ENCODE results near the gene ZNF280A.
"Not testable (repeated sequence)": the region's sequence is repeated elsewhere in the genome, so short reads cannot be mapped to it uniquely, and the experiment has no call there.

ZNF280A gene

DNA sequence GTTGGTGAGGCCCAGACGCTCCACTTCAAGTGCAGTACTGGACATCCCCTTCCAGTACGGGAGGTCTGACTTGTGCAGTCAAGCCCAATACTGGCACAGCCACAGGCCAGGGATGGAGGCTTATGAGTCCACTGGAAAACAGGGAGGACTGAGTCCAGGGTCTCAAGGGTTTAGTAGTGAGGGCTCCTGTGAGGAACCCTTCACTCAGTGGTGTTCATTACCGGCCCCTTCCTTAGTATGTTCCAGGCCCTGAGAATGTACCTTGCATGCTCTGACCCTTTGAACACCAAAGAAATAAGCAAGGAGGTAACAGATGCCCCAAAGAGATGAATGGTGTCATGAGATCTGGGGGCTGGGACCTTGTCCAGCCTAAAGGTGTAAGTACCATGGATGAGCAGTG, 27.2 kb upstream of the ZNF280A start:
- in situ Hi-C loops (cut with HindIII; ENCODE audit: low sequenced_read_pairs): no loop called here

DNA sequence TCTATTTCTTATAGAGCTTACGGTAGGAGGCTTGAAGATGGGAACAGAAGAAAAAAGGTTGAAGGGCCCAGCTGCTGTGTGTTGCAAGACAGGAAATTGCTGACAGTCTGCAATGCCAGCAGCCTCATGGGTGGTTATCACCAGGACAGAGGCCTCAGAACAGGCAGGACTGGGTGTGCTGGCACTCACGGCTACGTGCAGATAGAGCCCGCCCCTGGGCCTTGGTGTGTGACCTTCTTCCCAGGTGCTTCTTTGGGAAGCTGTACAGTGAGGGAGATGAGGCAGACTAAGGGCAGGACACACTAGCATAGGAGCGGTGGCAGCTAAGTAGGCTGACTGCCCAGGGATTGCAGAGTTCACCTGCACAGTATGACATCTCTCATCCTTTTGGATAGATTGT, 26.4 kb upstream of the ZNF280A start:
- in situ Hi-C loops (cut with HindIII; ENCODE audit: low sequenced_read_pairs): no loop called here

DNA sequence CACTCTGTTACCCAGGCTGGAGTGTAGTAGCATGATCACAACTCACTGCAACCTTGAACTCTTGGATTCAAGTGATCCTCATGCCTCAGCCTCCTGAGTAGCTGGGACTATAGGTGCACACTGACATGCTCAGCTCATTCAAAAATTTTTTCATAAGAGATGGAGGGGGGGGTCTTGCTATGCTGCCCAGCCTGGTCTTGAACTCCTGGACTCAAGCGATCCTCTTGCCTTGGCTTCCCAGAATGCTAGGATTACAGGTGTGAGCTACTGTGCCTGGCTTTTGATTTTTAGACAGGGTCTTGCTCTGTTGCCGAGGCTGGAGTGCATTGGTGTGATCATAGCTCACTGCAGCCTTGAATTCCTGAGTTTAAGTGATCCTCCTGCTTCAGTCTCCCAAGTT, 25.0 kb upstream of the ZNF280A start:
- in situ Hi-C loops (cut with HindIII; ENCODE audit: low sequenced_read_pairs): no loop called here

DNA sequence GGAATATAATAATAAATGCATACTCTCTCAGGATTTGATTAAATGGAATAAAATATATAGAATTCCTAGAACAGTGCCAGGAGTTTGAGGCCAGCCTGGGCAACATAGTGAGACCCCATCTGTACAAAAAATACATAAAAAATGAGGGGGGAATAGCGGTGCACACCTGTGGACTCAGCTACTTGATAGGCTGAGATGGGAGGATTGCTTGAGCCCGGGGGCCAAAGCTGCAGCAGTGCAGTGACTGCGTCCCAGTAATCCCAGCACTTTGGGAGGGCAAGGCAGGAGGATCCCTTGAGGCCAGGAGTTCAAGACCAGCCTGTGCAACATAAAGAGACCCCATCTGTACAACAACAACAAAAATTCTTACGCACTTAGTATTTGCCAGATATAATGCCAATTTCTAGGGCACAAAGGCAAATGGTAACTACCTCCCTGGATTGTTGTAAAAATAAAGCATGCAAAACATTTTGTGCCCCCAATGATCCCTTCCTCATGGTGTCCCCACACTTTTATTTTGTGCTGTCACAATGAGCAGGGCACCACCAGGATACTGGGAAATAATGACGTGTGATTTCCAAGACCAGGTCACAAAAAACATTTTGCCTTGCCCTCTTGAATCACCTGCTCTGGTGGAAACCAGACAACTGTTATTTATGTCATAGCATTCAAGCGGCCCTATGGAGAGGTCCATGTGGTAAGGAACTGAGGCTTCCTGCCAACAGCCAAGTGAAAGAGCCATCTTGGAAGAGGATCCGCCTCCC, 18.3 kb upstream of the ZNF280A start:
- in situ Hi-C loops (cut with HindIII; ENCODE audit: low sequenced_read_pairs): no loop called here

DNA sequence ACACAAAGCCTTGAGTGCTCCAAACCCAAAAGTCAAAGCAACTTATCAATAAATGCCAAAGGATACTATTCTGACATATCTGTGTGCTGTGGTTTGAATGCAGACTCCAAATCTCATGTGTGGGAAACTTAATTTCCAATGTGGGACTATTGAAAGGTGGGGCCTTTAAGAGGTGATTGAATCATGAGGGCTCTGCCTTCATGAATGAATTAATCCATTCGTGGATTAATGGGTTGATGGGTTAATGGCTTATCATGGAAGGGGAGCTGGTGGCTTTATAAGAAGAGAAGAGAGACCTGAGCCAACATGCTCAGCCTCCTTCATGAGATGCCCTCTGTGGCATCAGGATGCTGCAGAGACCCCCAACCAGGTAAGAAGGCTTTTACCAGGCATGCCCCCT, 16.8 kb upstream of the ZNF280A start:
- in situ Hi-C loops (cut with HindIII; ENCODE audit: low sequenced_read_pairs): no loop called here

DNA sequence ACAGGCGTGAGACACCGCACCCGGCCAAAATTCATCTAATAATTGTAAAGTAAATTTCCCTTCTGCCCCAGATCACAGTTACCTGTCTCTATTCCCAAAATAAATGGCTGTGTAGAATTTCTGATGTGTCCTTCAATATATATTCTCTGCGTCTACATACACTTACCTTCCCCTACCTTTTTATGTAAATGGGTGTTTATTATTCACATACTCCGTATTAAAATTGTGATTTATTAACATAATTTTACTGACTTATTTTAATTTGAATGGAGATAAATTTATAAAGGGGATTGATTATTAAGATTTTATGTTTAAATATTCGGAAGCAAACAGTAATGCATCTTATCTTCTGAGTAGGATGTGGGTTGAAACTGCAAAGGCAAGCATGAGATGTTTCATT, 16.4 kb upstream of the ZNF280A start:
- in situ Hi-C loops (cut with HindIII; ENCODE audit: low sequenced_read_pairs): no loop called here

DNA sequence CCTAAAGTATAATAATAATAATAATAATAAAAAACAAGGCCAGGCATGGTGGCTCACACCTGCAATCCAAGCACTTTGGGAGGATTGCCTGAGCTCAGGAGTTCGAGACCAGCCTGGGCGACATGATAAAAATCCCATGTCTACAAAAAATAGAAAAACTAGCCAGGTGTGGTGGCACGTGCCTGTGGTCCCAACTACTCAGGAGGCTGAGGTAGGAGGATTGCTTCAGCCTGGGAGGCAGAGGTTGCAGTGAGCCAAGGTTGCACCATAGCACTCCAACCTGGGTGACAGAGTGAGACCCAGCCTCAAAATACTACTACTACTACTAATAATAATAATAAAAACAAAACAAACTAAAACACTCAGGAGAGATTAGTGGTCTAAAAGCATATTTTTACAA, 15.6 kb upstream of the ZNF280A start:
- in situ Hi-C loops (cut with HindIII; ENCODE audit: low sequenced_read_pairs): no loop called here

DNA sequence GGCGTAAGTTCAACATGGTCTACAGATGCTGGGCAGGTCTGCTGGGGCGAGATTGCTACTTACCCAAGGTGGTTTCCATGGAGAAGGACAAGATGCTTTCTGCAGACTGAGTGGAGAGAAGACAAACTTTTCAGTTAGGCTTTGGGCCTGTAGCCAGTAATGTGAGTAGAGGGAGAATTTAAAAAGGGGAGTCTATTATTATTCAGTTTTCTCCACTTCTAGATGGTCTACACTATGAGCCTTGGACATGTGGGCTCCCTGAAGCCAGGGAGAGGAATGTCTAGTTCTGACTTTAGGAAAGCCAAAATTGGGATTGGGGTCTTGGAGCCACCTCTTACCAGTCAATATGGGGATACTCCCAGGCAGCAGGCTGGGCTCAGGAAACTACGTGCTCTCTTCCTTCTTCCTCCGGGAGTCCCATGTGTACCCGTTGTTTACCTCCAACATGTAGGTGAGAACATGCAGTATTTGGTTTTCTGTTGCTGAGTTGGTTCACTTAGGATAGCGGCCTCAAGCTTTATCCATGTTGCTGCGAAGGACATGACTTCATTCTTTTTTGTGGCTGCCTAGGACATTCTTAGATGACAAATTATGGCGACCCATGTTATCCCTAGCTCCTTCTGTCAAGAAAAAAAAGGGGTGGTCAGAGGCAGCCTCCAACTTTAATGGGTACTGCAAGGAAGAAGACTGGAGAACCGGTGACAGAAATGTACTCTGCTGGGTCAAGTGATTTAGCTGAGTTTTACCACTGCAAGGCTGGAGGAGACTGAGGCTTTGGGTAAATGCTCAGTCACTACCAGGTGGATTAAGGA, 14.7 kb upstream of the ZNF280A start:
- in situ Hi-C loops (cut with HindIII; ENCODE audit: low sequenced_read_pairs): no loop called here

DNA sequence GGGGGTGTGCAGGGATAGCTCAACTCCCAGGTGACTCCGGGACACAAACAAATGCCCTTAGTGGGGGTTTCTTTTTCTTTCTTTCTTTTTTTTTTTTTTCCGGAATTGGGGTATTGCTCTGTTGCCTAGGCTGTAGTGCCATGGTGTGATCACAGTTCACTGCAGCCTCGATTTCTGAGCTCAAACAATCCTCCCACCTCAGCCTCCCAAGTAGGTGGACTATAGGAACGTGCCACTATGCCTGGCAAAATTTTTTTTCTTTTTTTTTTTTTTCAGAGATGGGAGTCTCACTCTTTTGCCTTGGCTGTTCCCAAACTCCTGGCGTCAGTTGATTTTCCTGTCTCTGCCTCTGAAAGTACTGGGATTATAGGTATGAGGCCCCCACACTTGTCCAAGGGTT, 13.8 kb upstream of the ZNF280A start:
- in situ Hi-C loops (cut with HindIII; ENCODE audit: low sequenced_read_pairs): no loop called here

DNA sequence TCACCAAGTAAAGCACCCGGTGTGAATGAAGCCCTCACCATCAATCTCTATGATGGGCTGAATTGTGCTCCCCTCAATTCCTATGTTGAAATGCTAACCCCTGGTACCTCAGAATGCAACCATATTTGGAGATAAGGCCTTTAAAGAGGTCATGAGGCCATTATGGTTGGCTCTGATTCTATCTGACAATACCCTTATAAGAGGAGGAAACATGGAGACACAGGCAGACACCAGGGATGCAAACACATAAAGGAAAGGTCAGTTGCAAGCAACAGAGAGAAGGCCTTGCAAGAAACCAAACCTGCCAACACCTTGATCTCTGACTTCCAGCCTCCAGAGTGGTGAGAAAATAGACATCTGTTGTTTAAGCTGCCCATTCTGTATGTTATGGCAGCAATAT, 13.3 kb upstream of the ZNF280A start:
- in situ Hi-C loops (cut with HindIII; ENCODE audit: low sequenced_read_pairs): no loop called here

DNA sequence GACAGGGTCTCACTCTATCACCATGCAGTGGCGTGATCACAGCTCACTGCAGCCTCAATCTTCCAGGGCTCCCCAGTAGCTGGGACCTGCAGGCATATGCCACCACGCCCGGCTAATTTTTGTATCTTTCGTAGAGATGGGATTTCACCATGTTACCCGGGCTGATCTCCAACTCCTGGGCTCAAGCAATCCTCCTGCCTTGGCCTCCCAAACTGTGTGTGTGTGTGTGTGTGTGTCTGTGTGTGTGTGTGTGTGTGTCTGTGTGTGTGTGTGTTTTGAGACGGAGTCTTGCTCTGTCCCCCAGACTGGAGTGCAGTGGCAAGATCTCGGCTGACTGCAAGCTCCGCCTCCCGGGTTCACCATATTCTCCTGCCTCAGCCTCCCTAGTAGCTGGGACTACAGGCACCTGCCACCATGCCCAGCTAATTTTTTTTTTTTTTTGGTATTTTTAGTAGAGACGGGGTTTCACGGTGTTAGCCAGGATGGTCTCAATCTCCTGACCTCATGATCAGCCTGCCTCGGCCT, 12.5 kb upstream of the ZNF280A start:
- in situ Hi-C loops (cut with HindIII; ENCODE audit: low sequenced_read_pairs): not testable (repeated sequence)

DNA sequence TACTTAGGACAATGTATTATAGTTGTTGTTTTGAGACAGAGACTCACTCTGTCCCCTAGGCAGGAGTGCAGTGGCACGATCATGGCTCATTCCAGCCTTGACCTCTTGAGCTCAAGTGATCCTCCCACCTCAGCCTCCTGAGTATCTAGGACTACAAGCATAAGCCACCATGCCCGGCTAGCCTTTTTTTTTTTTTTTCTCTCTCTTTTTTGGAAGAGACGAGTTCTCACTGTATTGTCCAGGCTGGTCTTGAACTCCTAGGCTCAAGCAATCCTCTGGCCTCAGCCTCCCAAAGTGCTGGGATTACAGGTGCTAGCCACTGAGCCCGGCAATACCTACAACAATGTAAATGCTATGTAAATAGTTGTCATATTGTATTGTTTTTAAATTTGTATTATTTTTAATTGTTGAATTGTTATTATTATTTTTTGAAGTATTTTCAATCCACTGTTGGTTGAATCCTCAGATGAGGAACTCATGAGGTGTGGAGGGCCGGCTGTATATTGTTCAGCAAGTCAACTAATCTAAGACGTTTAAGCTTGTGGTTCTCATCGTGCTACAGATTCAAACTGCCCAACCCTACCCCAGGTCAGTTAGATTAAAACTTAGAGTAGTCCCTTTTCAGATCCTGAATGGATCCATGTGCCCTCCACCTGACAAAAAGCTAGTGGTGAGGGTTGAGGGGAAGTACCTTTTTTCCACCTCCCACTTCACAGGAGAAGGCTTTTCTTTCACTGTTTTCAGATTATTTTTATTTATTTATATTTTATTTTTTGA, 11.9 kb upstream of the ZNF280A start:
- in situ Hi-C loops (cut with HindIII; ENCODE audit: low sequenced_read_pairs): no loop called here

DNA sequence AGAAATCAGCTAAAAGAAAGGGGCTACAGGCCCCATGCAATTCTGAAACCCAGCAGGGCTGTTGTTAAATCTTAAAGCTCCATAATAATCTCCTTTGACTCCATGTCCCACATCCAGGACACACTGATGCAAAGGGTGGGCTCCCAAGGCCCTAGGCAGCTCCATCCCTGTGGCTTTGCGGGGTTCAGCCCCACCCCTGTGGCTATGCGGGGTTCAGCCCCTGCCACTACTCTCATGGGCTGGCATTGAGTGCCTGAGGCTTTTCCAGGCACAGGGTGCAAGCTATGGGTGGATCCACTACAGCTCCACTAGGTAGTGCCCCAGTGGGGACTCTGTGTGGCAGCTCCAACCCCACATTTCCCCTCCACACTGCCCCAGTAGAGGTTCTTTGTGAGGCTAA, 8.7 kb upstream of the ZNF280A start:
- in situ Hi-C loops (cut with HindIII; ENCODE audit: low sequenced_read_pairs): no loop called here

DNA sequence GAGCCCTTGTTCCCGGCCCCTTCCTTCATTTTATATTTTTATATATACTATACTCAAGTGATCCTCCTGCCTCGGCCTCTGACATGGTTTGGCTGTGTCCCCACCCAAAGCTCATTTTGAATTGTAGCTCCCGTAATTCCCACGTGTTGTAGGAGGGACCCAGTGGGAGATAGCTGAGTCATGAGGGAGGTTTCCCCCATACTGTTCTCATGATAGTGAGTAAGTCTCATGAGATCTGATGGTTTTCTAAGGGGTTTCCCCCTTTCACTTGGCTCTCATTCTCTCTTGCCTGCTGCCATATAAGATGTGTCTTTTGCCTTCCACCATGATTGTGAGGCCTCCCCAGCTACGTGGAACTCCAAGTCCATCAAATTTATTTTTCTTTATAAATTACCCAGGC, 7.2 kb upstream of the ZNF280A start:
- in situ Hi-C loops (cut with HindIII; ENCODE audit: low sequenced_read_pairs): no loop called here

DNA sequence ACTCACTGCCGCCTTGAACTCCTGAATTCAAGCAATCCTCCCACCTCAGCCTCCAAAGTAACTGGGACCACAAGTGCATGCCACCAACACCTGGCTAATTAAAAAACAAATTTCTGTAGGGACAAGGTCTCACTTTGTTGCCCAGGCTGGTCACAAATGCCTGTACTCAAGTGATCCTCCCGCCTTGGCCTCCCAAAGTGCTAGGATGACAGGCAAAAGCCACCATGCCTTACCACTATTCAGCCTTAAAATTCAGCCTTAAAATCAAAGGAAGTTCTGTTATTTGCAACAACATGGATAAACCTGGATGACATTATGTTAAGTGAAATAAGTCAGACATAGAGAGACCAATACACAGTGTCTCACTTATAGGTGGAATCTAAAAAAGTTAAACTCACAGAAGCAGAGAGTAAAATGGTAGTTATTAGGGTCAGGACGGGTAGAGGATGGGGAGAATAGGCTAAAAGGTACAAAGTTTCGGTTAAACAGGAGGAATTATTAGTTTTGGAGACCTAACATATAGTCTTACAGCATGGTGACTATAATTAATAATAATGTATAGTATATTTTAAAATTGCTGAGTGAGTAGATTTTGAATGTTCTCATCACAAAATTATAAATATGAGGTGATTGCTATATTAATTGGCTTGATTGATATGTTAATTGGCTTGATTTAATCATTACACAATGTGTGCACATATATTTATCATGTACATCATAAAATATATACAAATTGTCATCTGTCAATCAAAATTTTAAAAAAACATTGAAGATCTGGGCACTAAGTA, 6.2 kb upstream of the ZNF280A start:
- in situ Hi-C loops (cut with HindIII; ENCODE audit: low sequenced_read_pairs): no loop called here

DNA sequence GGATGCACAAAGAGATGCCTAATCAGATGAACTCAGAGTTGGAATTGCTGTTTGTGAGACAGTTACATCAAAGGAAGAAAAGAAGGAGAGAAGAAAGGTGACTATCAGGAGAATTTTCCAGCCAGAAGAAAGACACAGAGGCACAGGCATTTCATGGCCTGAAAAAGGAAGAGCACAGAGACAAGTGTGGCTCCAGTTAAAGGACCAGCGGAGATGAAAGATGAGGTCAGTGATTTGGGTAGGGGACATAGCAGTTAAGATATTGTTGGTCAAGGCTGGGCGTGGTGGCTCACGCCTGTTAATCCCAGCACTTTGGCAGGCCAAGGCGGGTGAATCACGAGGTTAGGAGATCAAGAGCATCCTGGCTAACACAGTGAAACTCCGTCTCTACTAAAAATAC, 3.4 kb upstream of the ZNF280A start:
- in situ Hi-C loops (cut with HindIII; ENCODE audit: low sequenced_read_pairs): no loop called here

DNA sequence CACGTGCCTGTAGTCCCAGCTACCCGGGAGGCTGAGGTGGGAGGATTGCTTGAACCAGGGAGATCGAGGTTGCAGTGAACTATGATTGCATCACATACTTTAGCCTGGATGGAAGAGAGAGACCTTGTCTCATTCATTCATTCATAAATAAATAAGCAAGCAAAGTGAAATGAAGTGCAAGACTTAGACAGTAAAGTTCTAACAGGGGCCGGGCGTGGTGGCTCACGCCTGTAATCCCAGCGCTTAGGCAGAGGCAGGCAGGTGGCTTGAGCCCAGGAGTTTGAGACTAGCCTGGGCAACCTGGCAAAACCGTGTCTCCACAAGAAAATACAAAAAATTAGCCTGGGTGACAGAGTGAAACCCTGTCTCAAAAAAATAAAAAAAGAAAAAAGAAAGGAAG, 1.6 kb upstream of the ZNF280A start:
- in situ Hi-C loops (cut with HindIII; ENCODE audit: low sequenced_read_pairs): no loop called here

DNA sequence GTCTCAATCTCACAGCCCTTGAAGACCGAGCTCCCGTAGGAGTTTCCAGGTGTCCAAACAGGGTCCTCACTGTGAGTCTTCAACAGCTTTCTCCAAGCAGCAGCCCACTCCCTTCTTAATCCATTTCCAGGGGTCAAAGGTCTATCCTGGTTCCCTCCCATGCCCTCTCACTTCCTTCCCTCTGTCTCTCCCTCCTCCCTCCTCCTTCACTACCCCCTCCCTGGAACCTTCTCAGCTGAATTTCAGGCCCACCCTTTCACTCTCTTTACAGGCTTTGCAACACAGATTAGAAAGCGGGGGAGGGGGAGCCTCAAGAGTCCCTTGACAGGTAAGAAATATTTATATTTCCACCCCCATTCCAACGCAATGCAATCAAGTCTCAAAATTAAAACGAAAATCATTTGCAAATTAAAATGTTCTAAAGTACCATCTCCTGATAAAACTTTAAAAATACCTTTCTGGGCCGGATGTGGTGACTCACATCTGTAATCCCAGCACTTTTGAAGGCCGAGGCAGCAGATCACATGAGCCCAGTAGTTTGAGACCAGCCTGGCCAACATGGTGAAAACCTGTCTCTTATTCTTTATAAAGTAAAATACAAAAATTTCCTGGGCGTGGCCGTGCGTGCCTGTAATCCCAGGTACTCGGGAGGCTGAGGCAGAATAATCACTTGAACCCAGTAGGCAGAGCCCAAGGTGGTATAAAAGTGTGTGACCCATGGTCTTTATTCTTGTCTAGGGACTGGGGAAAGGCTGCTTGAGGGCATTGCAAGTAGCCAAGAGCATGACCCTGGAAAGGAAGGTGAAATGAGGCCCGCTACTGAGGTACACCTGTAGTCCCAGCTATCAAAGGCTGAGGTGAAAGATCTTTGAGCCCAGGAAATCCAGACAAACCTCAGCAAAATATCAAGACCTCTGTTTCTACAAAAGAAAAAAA, 865 bp upstream of the ZNF280A start:
- in situ Hi-C loops (cut with HindIII; ENCODE audit: low sequenced_read_pairs): no loop called here

DNA sequence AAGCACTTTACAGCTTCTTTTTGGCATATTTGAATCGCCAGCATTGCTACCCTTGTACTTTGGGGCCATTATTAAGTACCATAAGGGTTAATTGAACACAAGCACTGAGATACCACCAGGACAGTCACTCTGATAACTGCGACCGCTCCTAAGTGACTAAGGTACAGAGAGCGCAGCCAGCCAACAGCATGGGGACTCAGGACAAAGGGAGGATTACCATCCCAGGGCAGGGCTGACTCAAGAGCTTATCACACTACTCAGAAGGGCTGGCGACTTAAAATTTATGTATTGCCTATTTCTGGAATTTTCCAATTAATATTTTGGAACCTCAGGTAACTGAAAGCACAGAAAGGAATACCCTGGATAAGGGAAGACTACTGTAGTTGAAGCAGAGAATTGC, 479 bp downstream of the ZNF280A start:
- in situ Hi-C loops (cut with HindIII; ENCODE audit: low sequenced_read_pairs): no loop called here

DNA sequence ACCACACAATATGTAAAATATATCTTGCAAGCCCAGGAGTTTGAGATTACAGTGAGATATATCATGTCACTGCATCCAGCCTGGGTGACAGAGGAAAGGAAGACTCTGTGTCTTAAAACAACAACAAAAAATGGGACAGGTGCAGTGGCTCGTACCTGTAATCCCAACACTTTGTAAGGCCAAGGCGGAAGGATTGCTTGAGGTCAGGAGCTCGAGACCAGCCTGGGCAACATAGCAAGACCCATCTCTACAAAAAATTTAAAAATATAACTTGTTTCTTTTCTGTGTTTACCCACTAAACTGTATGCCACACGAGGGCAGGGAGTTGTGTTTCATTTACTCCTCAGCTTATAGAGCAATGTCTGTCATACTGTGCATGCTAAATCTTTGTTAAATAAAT, 3.1 kb downstream of the ZNF280A start:
- in situ Hi-C loops (cut with HindIII; ENCODE audit: low sequenced_read_pairs): no loop called here

Data from DLD1 (cell line).